Epidermal melanocyte (primary cell): ENCODE measurements around the gene PIGQ.
A peak's percentile ranks its signal among the peaks of the same experiment; 100 is the strongest.

Source experiments
- DNase-seq: peaks from one replicate; pipeline ENCODE4 v3.0.0; 2011; ENCODE audit warnings: low spot score; ENCODE audit not compliant: insufficient read length

Gene PIGQ

DNA sequence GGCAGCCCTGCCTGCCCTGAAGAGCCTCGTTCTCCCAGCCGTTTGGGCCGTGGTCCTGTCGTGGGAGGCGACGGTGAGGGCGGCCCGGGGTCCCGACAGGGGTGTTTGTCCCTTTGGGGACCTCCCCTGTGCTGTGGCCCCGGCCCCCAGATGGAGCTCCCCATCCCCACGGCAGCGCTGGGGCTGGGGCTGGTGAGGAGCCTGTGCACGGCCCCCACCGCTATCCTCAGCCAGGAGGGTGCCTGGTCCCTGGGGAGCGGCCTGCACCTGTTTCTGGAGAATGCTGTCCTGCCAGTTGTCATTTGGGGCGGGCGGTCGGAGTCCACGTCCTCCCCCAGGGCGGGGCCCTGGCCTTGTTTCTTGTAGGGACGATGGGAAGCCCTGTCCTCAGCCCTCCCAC, 35.6 kb upstream of the PIGQ start:
- no peak for DNase-seq

GRCh38 chr16:534856-535445, 34.8 kb upstream of the PIGQ start:
- no peak for DNase-seq

DNA sequence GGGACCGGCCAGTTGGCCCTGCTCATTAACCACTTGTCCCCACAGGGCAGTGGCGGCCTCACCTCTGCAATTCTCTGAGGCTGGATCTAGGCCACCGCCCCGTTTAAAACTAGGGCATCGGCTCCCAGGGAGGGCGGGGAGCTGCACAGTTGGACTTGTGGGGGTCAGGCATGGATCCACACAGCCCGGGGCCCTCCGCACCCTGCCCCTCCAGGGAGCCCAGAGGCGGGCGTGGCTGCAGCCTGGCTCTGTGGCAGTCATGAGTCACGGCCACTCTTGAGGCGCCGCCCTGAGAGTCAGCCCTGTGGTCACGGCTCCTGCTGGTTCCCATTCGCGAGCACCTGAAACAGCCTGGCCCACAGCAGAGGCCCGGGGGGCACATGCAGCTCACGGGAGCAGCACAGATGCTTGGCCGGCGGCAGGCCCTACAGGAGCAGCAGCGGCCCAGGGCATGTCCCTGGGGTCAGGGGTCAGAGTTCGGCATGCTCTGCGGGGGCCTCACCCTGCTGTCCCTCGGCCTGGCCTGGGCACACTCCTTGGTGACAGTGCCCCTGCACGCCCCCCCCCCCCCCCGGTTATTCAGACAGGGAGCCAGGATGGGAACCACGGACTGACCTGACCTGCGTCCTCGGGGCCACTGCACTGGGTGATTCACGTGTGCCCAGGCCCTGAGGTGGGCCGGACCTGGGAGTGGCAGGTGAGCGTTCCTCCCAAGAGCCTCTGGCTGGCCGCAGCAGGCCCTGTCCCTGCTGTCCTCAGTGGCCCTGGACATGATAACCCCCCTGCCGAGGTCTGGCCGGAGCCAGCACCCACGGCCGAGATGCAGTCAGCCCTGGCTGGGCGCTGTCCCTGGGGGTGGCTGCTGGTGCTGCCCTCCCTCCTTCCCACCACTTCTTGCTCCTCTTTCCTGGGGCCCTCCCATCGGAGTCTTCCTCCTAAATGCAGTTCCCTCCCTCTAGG, 34.0 kb upstream of the PIGQ start:
- DNase-seq = no peak

GRCh38 chr16:536746-537145, 33.0 kb upstream of the PIGQ start:
- DNase-seq = no peak

DNA sequence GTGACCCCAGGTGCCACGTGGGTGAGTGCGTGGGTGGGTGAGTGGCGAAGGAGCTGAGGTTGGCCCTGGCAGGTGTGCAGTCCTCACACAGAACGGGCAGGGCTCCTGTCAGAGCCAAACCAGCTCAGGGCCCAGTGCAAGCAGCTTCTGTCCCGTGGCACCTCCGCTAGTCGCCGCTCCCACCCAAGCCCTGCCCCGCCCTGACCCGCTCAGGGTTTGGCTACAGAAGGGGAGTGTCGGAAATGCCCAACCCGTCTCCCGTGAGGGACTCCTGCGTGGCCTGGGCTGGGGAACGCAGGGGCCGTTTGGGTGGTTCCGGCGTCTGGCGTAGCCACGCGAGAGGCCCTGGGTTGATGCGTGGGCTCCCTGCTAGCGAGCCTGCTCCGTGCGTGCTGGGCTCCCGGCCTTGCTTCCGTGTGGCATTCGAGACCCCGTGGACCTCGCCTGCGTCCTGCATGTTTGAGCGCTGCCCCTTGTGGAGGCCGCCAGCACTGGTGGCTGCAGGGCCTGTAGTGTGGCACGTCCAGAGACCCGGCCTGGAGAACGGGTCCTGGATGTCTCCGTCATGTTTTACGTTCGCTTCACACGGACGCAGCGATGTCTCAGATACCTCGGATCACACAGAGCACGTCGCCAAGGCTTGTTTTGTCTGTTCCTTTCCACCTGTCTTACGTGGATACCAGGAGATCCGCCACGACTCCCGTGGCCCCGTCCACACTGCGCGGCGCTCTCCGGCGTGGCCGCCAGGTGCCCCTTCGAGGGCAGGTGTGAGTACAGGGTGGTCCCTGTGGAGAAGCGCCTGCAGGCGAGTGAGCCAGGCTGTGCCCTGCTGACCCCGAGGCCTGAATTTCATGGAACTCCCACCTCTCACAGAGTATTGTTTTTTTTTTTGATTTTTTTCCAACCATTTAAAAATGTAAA, 32.1 kb upstream of the PIGQ start:
- DNase-seq = no peak

DNA sequence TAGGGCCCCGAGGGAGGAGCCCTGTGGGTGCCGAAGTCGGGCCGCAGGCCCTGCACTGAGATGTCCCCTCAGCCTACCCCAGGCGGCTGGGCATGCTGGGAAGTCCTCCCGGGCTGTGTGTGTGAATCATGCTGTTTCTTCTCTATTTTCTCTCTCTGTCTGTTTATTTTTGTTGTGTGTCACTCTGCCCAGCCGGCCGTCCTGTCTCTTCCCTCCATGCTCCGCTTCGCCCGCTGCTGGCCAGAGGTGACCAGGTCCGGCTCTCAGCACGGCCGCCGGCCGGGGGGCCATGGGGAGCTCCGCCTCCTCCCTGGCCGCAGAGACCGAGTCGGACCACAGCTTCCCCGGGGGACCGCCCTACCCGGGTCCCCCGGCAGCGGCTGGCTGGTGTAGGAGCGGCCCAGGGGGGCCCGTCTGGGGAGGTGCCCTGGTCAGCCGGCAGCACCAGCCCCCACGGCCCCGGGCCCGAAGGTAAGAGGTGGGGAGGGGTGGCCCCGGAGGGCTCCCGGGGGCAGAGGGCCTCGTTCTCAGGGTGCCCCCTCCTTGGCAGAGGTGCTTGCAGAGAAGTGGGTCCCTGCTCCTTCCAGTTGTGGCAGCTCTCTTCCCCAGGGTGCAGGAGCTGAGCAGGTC, 29.8 kb upstream of the PIGQ start:
- DNase-seq = no peak

- DNase-seq = no peak
Observed at GRCh38 chr16:540645-541340, 29.0 kb upstream of the PIGQ start.

- DNase-seq = no peak
Observed at GRCh38 chr16:543301-544164, 26.2 kb upstream of the PIGQ start.

GRCh38 chr16:544517-544916, 25.3 kb upstream of the PIGQ start:
- no peak for DNase-seq

- DNase-seq = no peak
Observed at GRCh38 chr16:546909-547770, 22.6 kb upstream of the PIGQ start.

GRCh38 chr16:548586-548985, 21.2 kb upstream of the PIGQ start:
- no peak for DNase-seq

GRCh38 chr16:549544-550263, 20.1 kb upstream of the PIGQ start:
- no peak for DNase-seq

DNA sequence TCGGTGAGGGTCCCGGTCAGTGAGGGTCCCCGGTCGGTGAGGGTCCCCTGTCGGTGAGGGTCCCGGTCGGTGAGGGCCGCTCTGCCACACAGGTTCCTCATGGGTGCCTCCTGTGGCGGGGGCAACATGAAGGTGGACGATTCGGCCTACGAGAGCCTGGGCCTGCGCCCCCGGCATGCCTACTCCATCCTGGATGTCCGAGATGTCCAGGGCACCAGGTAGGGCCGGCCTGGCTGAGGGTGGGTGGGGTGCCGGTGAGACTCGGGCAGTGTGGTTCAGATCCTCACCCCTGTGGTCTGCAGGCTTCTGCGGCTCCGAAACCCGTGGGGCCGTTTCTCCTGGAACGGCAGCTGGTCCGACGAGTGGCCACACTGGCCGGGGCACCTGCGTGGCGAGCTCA, 18.6 kb upstream of the PIGQ start:
- no peak for DNase-seq

DNA sequence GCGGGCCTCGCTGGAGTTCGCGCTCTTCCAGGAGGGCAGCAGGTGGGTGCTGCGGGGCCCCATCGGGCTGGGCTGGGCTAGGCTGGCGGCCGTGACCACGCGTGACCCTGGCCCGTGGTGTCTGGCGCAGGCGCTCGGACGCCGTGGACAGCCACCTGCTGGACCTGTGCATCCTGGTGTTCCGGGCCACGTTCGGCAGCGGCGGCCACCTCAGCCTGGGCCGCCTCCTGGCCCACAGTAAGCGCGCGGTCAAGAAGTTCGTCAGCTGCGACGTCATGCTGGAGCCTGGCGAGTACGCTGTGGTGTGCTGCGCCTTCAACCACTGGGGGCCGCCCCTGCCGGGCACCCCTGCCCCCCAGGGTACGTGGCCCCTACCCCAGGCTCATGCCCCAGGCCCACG, 17.6 kb upstream of the PIGQ start:
- DNase-seq = no peak

DNA sequence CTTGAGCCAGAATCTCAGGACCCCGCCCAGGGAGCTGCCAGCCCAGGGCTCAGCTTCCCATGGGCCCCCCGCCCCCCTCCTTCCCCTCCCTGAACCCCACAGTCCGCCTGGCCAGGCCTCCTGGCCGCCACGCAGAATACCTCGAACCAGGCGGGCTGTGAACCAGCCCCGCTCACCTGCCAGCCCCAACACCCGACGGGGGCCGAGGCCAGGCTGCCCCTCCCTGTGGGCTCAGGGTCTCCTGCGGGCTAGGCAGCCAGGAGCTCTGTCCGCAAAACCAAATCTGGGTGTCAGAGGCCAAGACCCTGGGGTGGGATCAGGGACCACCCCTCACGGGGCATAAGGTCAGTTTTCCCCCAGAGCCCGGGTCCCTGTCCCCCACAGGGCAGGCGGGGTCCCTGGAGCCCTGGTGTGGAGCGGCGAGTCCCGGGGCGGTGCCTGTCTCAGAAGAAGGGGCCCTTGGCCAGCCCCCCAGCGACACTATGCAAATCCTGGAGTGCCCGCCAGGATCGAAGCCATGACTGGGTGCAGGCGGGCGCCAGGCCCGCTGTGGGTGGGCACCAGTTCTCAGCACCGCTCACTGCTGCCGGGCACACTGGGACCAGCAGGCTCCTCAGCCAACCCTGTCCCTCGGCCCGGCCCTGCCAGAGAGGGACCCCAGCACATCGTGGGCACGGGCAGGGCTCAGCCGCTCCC, 16.0 kb upstream of the PIGQ start:
- no peak for DNase-seq

- no peak for DNase-seq
Observed at GRCh38 chr16:554297-554621, 15.5 kb upstream of the PIGQ start.

DNA sequence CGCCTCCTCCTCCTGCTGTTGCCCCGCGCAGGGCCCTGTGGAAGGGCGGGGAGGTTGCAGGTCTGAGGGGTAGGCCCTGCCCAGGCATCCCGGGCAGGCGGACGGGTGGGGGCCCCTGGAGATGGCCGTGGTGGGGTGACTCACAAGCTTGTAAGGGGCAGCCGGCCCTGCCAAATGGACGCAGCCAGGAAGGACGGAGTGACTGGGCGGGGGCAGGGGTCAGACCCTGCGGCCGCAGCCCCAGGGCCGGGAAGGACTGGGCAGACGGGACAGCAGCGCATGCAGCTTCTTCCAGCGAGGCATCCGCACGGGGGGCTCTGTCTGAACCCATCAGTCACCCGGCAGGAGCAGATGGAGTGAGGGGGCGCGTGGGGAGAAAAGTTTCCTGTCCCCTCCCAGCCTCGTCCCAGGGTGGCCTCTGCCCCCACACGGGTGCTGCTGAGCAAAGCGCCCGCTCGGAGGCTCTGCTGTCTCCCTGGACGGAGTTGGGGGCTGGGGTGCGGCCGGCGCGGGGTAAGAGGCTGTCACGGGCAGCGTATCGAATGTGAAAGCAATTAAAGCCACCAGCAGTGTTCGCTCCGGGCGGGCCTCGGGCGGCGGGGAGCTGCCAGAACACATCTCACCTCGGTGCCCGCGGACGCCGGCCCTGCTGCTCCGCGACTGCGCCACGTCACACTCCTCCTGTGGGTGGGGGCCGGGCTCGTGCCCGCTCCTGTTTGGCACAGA, 15.0 kb upstream of the PIGQ start:
- DNase-seq = peak; percentile 80
